ENCODE data around the gene MRPS18B. TPM values are rescaled to one million over a fixed set of nuclear protein-coding genes. Genes with fewer than 3 reads are reported as not detected.

Gene MRPS18B
- polyA plus RNA-seq, 1 donor from 2014 or later = 77.7 TPM

DNA sequence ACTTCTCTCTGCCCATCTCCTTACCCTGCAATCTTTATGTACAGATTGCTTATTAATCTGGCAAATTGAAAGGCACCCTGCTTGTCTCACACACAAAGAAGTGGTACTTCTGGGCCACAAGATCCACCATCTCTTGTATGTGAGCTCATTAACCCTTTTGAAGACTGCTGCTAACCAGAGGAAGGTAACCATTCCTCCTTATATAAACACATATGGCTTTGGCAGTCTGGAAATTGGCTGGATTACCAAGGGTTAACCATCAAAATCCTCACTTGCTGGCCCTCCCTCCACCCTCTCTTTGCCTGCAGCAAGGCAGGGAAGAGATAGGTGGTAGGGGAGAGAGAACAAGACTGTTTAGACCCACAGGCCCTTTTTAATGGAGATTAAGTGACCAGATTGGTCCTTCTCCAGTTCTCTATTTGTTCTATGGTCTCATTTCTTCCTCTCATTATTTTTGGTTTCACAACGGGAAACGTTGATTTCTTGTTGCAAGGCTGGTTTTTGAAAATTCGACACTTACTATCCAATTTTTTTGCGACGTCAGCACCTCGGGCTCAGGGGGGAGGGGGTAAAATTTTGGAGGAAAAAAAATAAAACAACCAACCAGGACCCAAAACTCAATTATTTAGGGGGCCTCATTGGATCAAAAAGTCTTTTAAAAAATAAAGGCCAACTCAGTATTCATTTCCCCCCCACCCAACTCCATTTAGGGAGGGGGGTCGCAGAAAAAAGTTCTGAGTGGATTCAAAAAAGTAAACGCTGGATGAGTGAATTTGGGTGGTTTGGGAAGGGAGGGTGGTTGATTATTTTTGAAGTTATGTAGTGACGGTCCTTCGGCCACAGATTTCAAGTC is 1.5 kb upstream of the MRPS18B start:
- peaks cover 9% of the 10 kb centered on the region for H3K36me3 ChIP-seq (ENCODE audit: insufficient read depth, low read length)
- peaks cover 8% of the 10 kb centered on the region for H3F3A ChIP-seq (ENCODE audit: insufficient read depth, low read length, poor library complexity, severe bottlenecking)
- no peaks in the 10 kb centered on the region for H3K27me3 ChIP-seq (ENCODE audit: insufficient read depth, low read depth, low read length)
- H3K9me3 ChIP-seq (ENCODE audit: low read length) = no peaks in the 10 kb centered on the region
- TF ChIP-seq EP300 (conservative IDR thresholded peaks at IDR 0.05; ENCODE audit: poor library complexity, severe bottlenecking) (peak; percentile 27), EZH2 (IDR thresholded peaks at IDR 0.05; ENCODE audit: borderline replicate concordance, insufficient read depth, low read length, poor library complexity, severe bottlenecking) (no peak), POLR2AphosphoS5 (IDR thresholded peaks at IDR 0.05) (peak; percentile 86), SMC3 (conservative IDR thresholded peaks at IDR 0.05; ENCODE audit: poor library complexity) (no peak), TAF1 (IDR thresholded peaks at IDR 0.05; ENCODE audit: low read depth) (peak; percentile 57), MXI1 (conservative IDR thresholded peaks at IDR 0.05; ENCODE audit: poor library complexity, severe bottlenecking) (no peak), RAD21 (conservative IDR thresholded peaks at IDR 0.05) (no peak)
- TF ChIP-seq, protein P1, sequence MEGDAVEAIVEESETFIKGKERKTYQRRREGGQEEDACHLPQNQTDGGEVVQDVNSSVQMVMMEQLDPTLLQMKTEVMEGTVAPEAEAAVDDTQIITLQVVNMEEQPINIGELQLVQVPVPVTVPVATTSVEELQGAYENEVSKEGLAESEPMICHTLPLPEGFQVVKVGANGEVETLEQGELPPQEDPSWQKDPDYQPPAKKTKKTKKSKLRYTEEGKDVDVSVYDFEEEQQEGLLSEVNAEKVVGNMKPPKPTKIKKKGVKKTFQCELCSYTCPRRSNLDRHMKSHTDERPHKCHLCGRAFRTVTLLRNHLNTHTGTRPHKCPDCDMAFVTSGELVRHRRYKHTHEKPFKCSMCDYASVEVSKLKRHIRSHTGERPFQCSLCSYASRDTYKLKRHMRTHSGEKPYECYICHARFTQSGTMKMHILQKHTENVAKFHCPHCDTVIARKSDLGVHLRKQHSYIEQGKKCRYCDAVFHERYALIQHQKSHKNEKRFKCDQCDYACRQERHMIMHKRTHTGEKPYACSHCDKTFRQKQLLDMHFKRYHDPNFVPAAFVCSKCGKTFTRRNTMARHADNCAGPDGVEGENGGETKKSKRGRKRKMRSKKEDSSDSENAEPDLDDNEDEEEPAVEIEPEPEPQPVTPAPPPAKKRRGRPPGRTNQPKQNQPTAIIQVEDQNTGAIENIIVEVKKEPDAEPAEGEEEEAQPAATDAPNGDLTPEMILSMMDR (IDR thresholded peaks at IDR 0.05; ENCODE audit: poor library complexity, severe bottlenecking) = no peak
- TF ChIP-seq, protein P2, sequence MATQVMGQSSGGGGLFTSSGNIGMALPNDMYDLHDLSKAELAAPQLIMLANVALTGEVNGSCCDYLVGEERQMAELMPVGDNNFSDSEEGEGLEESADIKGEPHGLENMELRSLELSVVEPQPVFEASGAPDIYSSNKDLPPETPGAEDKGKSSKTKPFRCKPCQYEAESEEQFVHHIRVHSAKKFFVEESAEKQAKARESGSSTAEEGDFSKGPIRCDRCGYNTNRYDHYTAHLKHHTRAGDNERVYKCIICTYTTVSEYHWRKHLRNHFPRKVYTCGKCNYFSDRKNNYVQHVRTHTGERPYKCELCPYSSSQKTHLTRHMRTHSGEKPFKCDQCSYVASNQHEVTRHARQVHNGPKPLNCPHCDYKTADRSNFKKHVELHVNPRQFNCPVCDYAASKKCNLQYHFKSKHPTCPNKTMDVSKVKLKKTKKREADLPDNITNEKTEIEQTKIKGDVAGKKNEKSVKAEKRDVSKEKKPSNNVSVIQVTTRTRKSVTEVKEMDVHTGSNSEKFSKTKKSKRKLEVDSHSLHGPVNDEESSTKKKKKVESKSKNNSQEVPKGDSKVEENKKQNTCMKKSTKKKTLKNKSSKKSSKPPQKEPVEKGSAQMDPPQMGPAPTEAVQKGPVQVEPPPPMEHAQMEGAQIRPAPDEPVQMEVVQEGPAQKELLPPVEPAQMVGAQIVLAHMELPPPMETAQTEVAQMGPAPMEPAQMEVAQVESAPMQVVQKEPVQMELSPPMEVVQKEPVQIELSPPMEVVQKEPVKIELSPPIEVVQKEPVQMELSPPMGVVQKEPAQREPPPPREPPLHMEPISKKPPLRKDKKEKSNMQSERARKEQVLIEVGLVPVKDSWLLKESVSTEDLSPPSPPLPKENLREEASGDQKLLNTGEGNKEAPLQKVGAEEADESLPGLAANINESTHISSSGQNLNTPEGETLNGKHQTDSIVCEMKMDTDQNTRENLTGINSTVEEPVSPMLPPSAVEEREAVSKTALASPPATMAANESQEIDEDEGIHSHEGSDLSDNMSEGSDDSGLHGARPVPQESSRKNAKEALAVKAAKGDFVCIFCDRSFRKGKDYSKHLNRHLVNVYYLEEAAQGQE (IDR thresholded peaks at IDR 0.05; ENCODE audit: borderline replicate concordance) = peak; percentile 83
- H3K79me2 ChIP-seq (replicated peaks; ENCODE audit: insufficient read depth, low read length) = peaks cover 58% of the 10 kb centered on the region
- peak overlapping the region; percentile 100 for H3K27ac ChIP-seq (ENCODE audit: low read length)
- H3K4me3 ChIP-seq (ENCODE audit: low read length) = peak overlapping the region; percentile 83
- H3K4me2 ChIP-seq (ENCODE audit: low read length) = peak overlapping the region; percentile 81
- H4K20me1 ChIP-seq (ENCODE audit: insufficient read depth) = no peaks in the 10 kb centered on the region
- peak overlapping the region; percentile 99 for H3K9ac ChIP-seq (ENCODE audit: low read length)
- no peaks in the 10 kb centered on the region for H3K9me2 ChIP-seq (ENCODE audit: insufficient read depth, low read length)
- H2AFZ ChIP-seq (ENCODE audit: low read depth, low read length) = no peak overlapping the region

DNA sequence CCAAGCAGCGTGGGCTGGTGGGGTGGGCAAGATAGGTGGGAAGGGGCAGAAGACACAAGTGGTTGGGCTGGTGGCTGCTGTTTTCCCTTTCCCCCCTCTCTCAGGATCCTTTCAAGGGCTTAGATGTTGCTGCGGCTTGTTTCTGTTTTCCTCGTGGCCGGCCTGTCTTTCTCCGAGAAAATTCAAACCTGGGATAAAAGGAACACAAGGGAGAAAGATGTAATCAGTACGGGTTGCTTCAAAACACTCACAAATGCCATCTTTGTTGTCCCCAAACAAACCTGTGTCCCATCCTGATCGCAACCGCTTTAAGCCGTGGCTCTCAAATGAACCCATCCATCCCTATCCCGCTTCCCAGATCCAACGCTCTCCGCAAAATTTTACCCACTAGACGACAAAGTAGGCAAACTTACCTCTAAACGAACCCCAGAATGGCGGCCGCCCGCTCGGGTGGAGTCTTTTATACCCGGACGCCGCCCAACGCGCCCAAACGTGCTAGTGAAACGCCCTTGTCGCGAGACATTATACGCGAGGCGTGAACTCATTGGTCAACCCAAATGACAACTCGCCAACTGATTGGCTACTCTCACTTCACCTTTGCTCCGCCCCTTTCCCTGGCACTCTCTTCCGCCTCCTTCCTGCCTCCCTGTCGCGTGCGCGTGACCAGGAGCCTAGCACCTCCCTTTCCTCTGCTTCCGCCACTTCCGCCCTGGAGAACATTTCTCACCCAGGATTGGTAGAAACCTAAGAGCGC is 652 bp upstream of the MRPS18B start, which contains the start of gene PPP1R10:
PPP1R10 (minus strand) TSS at position 433 of the 754 bp plus-strand sequence. CDS start 7,299 bp downstream, outside the sequence.
- Histone ChIP-seq H3K9me2 (ENCODE audit: insufficient read depth, low read length) (no peaks in the 10 kb centered on the region), H3F3A (ENCODE audit: insufficient read depth, low read length, poor library complexity, severe bottlenecking) (peaks cover 8% of the 10 kb centered on the region), H3K27me3 (ENCODE audit: insufficient read depth, low read depth, low read length) (no peaks in the 10 kb centered on the region), H2AFZ (ENCODE audit: low read depth, low read length) (peak within 1 kb of the TSS; percentile 38), H3K4me3 (ENCODE audit: low read length) (peak within 1 kb of the TSS; percentile 83), H3K9me3 (ENCODE audit: low read length) (no peaks in the 10 kb centered on the region), H3K4me2 (ENCODE audit: low read length) (peak within 1 kb of the TSS; percentile 81), H3K36me3 (ENCODE audit: insufficient read depth, low read length) (peaks cover 9% of the 10 kb centered on the region), H4K20me1 (ENCODE audit: insufficient read depth) (no peaks in the 10 kb centered on the region), H3K79me2 (replicated peaks; ENCODE audit: insufficient read depth, low read length) (peaks cover 56% of the 10 kb centered on the region), H3K9ac (ENCODE audit: low read length) (peak within 1 kb of the TSS; percentile 99), H3K27ac (ENCODE audit: low read length) (peak within 1 kb of the TSS; percentile 100)
- TF ChIP-seq POLR2AphosphoS5 (IDR thresholded peaks at IDR 0.05) (peak; percentile 100), EZH2 (IDR thresholded peaks at IDR 0.05; ENCODE audit: borderline replicate concordance, insufficient read depth, low read length, poor library complexity, severe bottlenecking) (no peak), TAF1 (IDR thresholded peaks at IDR 0.05; ENCODE audit: low read depth) (peak; percentile 95), SMC3 (conservative IDR thresholded peaks at IDR 0.05; ENCODE audit: poor library complexity) (no peak), EP300 (conservative IDR thresholded peaks at IDR 0.05; ENCODE audit: poor library complexity, severe bottlenecking) (peak; percentile 36)
- TF ChIP-seq, protein P2 (IDR thresholded peaks at IDR 0.05; ENCODE audit: borderline replicate concordance) = peak; percentile 97
